Measurements from ENCODE around the gene DOCK9. TPM values are rescaled to one million over a fixed set of nuclear protein-coding genes. Genes with fewer than 3 reads are reported as not detected.

Gene DOCK9
- total and polyA plus RNA-seq, 2 experiments from 2014 or later = 8.5 to 57.7 TPM

GRCh38 chr13:98839856-98840769 is 137.8 kb downstream of the DOCK9 start:
- DNase-seq (ENCODE audit: low spot score) (peak; percentile 90), ATAC-seq (peak; percentile 98)
- H3K27me3 Mint-ChIP-seq (ENCODE audit: insufficient read depth, low read depth, poor library complexity) = no peaks in the 10 kb centered on the region
- no peaks in the 10 kb centered on the region for H3K9me3 Mint-ChIP-seq
- Histone ChIP-seq H3F3A (replicated peaks; ENCODE audit: low read depth) (no peaks in the 10 kb centered on the region), H3K4me1 (ENCODE audit: insufficient read depth) (peaks cover 4% of the 10 kb centered on the region; the same call in 1 of the 2 replicates), H3K79me2 (replicated peaks; ENCODE audit: insufficient read depth) (no peaks in the 10 kb centered on the region), H3K4me3 (no peak overlapping the region), H3K4me2 (no peak overlapping the region), H4K20me1 (replicated peaks; ENCODE audit: insufficient read depth) (no peaks in the 10 kb centered on the region), H2AFZ (no peak overlapping the region), H3K27ac (ENCODE audit: low read depth) (no peak overlapping the region), H3K9me2 (ENCODE audit: insufficient read depth) (no peaks in the 10 kb centered on the region), H3K27me3 (ENCODE audit: insufficient read depth) (no peaks in the 10 kb centered on the region), H3K36me3 (ENCODE audit: insufficient read depth) (no peaks in the 10 kb centered on the region)
- peaks cover 11% of the 10 kb centered on the region for H3K4me1 Mint-ChIP-seq
- H3K36me3 Mint-ChIP-seq (ENCODE audit: low read depth) = no peaks in the 10 kb centered on the region
- H3K27ac Mint-ChIP-seq = peak overlapping the region; percentile 74
- H3K4me3 Mint-ChIP-seq = peak overlapping the region; percentile 22; the same call in 1 of the 3 replicates
- TF ChIP-seq, protein P1, sequence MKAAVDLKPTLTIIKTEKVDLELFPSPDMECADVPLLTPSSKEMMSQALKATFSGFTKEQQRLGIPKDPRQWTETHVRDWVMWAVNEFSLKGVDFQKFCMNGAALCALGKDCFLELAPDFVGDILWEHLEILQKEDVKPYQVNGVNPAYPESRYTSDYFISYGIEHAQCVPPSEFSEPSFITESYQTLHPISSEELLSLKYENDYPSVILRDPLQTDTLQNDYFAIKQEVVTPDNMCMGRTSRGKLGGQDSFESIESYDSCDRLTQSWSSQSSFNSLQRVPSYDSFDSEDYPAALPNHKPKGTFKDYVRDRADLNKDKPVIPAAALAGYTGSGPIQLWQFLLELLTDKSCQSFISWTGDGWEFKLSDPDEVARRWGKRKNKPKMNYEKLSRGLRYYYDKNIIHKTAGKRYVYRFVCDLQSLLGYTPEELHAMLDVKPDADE (IDR thresholded peaks at IDR 0.05) = no peak
- TF ChIP-seq ZNF114 (CRISPR knock-in tag; IDR thresholded peaks at IDR 0.05) = no peak
- TF ChIP-seq, protein P2, sequence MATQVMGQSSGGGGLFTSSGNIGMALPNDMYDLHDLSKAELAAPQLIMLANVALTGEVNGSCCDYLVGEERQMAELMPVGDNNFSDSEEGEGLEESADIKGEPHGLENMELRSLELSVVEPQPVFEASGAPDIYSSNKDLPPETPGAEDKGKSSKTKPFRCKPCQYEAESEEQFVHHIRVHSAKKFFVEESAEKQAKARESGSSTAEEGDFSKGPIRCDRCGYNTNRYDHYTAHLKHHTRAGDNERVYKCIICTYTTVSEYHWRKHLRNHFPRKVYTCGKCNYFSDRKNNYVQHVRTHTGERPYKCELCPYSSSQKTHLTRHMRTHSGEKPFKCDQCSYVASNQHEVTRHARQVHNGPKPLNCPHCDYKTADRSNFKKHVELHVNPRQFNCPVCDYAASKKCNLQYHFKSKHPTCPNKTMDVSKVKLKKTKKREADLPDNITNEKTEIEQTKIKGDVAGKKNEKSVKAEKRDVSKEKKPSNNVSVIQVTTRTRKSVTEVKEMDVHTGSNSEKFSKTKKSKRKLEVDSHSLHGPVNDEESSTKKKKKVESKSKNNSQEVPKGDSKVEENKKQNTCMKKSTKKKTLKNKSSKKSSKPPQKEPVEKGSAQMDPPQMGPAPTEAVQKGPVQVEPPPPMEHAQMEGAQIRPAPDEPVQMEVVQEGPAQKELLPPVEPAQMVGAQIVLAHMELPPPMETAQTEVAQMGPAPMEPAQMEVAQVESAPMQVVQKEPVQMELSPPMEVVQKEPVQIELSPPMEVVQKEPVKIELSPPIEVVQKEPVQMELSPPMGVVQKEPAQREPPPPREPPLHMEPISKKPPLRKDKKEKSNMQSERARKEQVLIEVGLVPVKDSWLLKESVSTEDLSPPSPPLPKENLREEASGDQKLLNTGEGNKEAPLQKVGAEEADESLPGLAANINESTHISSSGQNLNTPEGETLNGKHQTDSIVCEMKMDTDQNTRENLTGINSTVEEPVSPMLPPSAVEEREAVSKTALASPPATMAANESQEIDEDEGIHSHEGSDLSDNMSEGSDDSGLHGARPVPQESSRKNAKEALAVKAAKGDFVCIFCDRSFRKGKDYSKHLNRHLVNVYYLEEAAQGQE (IDR thresholded peaks at IDR 0.05; ENCODE audit: unreplicated experiment) = no peak
- TF ChIP-seq CREB1 (CRISPR knock-in tag; IDR thresholded peaks at IDR 0.05; ENCODE audit: low read depth) = peak; percentile 11; the same call in 1 of the 2 replicates
- peak; percentile 83 to 85 for TF ChIP-seq CTCF (conservative IDR thresholded peaks at IDR 0.05; ENCODE audit: low read depth in 2 of 2)
- no peak for TF ChIP-seq ZNF331 (CRISPR knock-in tag; IDR thresholded peaks at IDR 0.05; ENCODE audit: low read depth)
- no peak for TF ChIP-seq POLR2AphosphoS5 (IDR thresholded peaks at IDR 0.05; ENCODE audit: low read depth)
- TF ChIP-seq, protein P3, sequence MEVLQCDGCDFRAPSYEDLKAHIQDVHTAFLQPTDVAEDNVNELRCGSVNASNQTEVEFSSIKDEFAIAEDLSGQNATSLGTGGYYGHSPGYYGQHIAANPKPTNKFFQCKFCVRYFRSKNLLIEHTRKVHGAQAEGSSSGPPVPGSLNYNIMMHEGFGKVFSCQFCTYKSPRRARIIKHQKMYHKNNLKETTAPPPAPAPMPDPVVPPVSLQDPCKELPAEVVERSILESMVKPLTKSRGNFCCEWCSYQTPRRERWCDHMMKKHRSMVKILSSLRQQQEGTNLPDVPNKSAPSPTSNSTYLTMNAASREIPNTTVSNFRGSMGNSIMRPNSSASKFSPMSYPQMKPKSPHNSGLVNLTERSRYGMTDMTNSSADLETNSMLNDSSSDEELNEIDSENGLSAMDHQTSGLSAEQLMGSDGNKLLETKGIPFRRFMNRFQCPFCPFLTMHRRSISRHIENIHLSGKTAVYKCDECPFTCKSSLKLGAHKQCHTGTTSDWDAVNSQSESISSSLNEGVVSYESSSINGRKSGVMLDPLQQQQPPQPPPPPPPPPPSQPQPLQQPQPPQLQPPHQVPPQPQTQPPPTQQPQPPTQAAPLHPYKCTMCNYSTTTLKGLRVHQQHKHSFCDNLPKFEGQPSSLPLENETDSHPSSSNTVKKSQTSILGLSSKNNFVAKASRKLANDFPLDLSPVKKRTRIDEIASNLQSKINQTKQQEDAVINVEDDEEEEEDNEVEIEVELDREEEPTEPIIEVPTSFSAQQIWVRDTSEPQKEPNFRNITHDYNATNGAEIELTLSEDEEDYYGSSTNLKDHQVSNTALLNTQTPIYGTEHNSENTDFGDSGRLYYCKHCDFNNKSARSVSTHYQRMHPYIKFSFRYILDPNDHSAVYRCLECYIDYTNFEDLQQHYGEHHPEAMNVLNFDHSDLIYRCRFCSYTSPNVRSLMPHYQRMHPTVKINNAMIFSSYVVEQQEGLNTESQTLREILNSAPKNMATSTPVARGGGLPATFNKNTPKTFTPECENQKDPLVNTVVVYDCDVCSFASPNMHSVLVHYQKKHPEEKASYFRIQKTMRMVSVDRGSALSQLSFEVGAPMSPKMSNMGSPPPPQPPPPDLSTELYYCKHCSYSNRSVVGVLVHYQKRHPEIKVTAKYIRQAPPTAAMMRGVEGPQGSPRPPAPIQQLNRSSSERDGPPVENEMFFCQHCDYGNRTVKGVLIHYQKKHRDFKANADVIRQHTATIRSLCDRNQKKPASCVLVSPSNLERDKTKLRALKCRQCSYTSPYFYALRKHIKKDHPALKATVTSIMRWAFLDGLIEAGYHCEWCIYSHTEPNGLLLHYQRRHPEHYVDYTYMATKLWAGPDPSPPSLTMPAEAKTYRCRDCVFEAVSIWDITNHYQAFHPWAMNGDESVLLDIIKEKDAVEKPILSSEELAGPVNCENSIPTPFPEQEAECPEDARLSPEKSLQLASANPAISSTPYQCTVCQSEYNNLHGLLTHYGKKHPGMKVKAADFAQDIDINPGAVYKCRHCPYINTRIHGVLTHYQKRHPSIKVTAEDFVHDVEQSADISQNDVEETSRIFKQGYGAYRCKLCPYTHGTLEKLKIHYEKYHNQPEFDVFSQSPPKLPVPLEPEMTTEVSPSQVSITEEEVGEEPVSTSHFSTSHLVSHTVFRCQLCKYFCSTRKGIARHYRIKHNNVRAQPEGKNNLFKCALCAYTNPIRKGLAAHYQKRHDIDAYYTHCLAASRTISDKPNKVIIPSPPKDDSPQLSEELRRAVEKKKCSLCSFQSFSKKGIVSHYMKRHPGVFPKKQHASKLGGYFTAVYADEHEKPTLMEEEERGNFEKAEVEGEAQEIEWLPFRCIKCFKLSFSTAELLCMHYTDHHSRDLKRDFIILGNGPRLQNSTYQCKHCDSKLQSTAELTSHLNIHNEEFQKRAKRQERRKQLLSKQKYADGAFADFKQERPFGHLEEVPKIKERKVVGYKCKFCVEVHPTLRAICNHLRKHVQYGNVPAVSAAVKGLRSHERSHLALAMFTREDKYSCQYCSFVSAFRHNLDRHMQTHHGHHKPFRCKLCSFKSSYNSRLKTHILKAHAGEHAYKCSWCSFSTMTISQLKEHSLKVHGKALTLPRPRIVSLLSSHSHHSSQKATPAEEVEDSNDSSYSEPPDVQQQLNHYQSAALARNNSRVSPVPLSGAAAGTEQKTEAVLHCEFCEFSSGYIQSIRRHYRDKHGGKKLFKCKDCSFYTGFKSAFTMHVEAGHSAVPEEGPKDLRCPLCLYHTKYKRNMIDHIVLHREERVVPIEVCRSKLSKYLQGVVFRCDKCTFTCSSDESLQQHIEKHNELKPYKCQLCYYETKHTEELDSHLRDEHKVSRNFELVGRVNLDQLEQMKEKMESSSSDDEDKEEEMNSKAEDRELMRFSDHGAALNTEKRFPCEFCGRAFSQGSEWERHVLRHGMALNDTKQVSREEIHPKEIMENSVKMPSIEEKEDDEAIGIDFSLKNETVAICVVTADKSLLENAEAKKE (CRISPR knock-in tag; IDR thresholded peaks at IDR 0.05) = no peak
- no peak for TF ChIP-seq NANOG (IDR thresholded peaks at IDR 0.05; ENCODE audit: borderline replicate concordance)
- TF ChIP-seq STAT1 (IDR thresholded peaks at IDR 0.05; ENCODE audit: unreplicated experiment) = no peak
